OCI-LY7 (cell line): ENCODE measurements around the gene TMEM97. TPM values are rescaled to one million over a fixed set of nuclear protein-coding genes. Genes with fewer than 3 reads are reported as not detected.

Source experiments
- BruUV-seq: library from RNA; stranded (reverse); fragments of 400-500 nt; replicated peaks from 2 replicates; lab custom pipeline; 2021; lab: Mats Ljungman, UMichigan
- CTCF ChIA-PET: fragments of 300-600 bp; sonication (Branson Sonifier 250); formaldehyde crosslinking; loops from one replicate; lab custom pipeline; 2022; ENCODE audit warnings: antibody characterized with exemption; ENCODE audit not compliant: unreplicated experiment; lab: Charles Lee
- POLR2A ChIA-PET: fragments of 300-600 bp; sonication (Branson Sonifier 250); formaldehyde crosslinking; loops from one replicate; lab custom pipeline; 2022; ENCODE audit warnings: antibody characterized with exemption; lab: Charles Lee
- DNase-seq: peaks from one replicate; pipeline ENCODE4 v3.0.0-alpha.2; 2015; ENCODE audit warnings: low spot score
- H2AFZ ChIP-seq: fragments of 200-600 bp; sonication (generic), shearing (Covaris generic); 2 replicates; pipeline ENCODE4 v1.6.1; 2014; ENCODE audit warnings: mild to moderate bottlenecking, antibody characterized with exemption, low read length, moderate library complexity
- H3K27ac ChIP-seq: fragments of 200-600 bp; sonication (generic); 2 replicates; pipeline ENCODE4 v1.5.1; 2014; ENCODE audit warnings: mixed run types, low read depth, mild to moderate bottlenecking, moderate library complexity, low read length, inconsistent platforms; ENCODE audit not compliant: poor library complexity, severe bottlenecking
- H3K36me3 ChIP-seq: fragments of 200-600 bp; sonication (generic); 2 replicates; pipeline ENCODE4 v1.6.1; 2014; ENCODE audit warnings: mild to moderate bottlenecking, antibody characterized with exemption, low read length, moderate library complexity, mixed read lengths; ENCODE audit not compliant: insufficient read depth
- H3K4me1 ChIP-seq: fragments of 200-600 bp; sonication (generic); 2 replicates; pipeline ENCODE4 v1.5.1; 2014; ENCODE audit warnings: mild to moderate bottlenecking, low read length; ENCODE audit not compliant: insufficient read depth, poor library complexity, severe bottlenecking
- H3K4me2 ChIP-seq: fragments of 200-600 bp; sonication (generic); 2 replicates; pipeline ENCODE4 v1.6.1; 2014; ENCODE audit warnings: mild to moderate bottlenecking, low read length
- H3K4me3 ChIP-seq: fragments of 200-600 bp; sonication (generic); 2 replicates; pipeline ENCODE4 v1.5.1; 2014; ENCODE audit warnings: mild to moderate bottlenecking, low read depth, low read length; ENCODE audit not compliant: poor library complexity, severe bottlenecking
- H3K79me2 ChIP-seq: fragments of 200-600 bp; sonication (generic); 2 replicates; pipeline ENCODE4 v1.6.1; 2016; ENCODE audit warnings: low read depth, mild to moderate bottlenecking, low read length, moderate library complexity, mixed read lengths; ENCODE audit not compliant: insufficient read depth
- H3K9me2 ChIP-seq: fragments of 200-600 bp; sonication (generic); 2 replicates; pipeline ENCODE4 v1.6.1; 2016; ENCODE audit warnings: mild to moderate bottlenecking, low read length, mixed read lengths; ENCODE audit not compliant: insufficient read depth
- H3K9me3 ChIP-seq: fragments of 200-600 bp; sonication (generic); 2 replicates; pipeline ENCODE4 v1.6.1; 2014; ENCODE audit warnings: mild to moderate bottlenecking, mixed run types, low read length, mixed read lengths
- H4K20me1 ChIP-seq: fragments of 200-600 bp; sonication (generic); 2 replicates; pipeline ENCODE4 v1.6.1; 2014; ENCODE audit warnings: mild to moderate bottlenecking, antibody characterized with exemption, low read length, moderate library complexity, mixed read lengths; ENCODE audit not compliant: insufficient read depth
- CTCF ChIP-seq: fragments of 200-600 bp; sonication (generic); conservative IDR thresholded peaks from 2 replicates; pipeline ENCODE4 v1.5.1; 2014; ENCODE audit warnings: mild to moderate bottlenecking, antibody characterized with exemption, low read length, moderate library complexity, mixed read lengths
- EZH2phosphoT487 ChIP-seq: fragments of 200-600 bp; sonication (generic); IDR thresholded peaks from 2 replicates; pipeline ENCODE4 v1.6.1; 2018; ENCODE audit warnings: low read depth, borderline replicate concordance, mild to moderate bottlenecking, mixed run types, antibody characterized with exemption, low read length, moderate library complexity, mixed read lengths
- intact Hi-C: fragments of 100-400 bp; cut with micrococcal nuclease; formaldehyde crosslinking; loops from one replicate; pipeline ENCODE4 v1.10.0; 2022; ENCODE audit not compliant: unreplicated experiment
- total RNA-seq, 2 experiments: library from RNA; depleted of rRNA in 1 of 2; stranded (reverse); fragments of >200 nt in 1 of 2; shearing (Covaris generic) in 1 of 2; gene quantifications; 2 replicates each; pipeline ENCODE4 v1.2.3, GENCODE V29; 2014 to 2022

The TMEM97 gene
- total RNA-seq, 2 experiments from 2014 or later: 65.7 to 69.6 TPM

- ChIA-PET CTCF (no interaction called here), POLR2A (no interaction called here)
- H3K9me3 ChIP-seq: no peaks in the 10 kb centered on the region
- H3K36me3 ChIP-seq: peaks cover 58% of the 10 kb centered on the region
- intact Hi-C loops: no loop called here
- peaks cover 38% of the 10 kb centered on the region for H3K4me1 ChIP-seq
- no peaks in the 10 kb centered on the region for H3K79me2 ChIP-seq
- H3K4me2 ChIP-seq: no peak overlapping the region
- DNase-seq: no peak
- no peak overlapping the region for H2AFZ ChIP-seq
- no peak overlapping the region for H3K4me3 ChIP-seq
- H3K9me2 ChIP-seq: no peaks in the 10 kb centered on the region
- H3K27ac ChIP-seq: peak overlapping the region; percentile 92
- no peaks in the 10 kb centered on the region for H4K20me1 ChIP-seq
- no TSS peak for BruUV-seq
- no peak for TF ChIP-seq CTCF
- TF ChIP-seq EZH2phosphoT487: no peak
Measured at GRCh38 chr17:28342313-28342712, 23.3 kb downstream of the TMEM97 start.

GRCh38 chr17:28343491-28343932 is 24.5 kb downstream of the TMEM97 start:
- no peaks in the 10 kb centered on the region for H4K20me1 ChIP-seq
- peak overlapping the region; percentile 92 for H3K27ac ChIP-seq
- POLR2A ChIA-PET: interaction anchor here (1.2 to 1.3 kb wide), 2 partner anchors 12 to 14 kb away, joined by 4 to 5 read pairs; partner anchors contain the start of gene POLDIP2
- peak overlapping the region; percentile 19 for H3K4me3 ChIP-seq
- CTCF ChIA-PET: no interaction called here
- intact Hi-C loops: no loop called here
- peak; percentile 91 for DNase-seq
- peaks cover 32% of the 10 kb centered on the region for H3K4me1 ChIP-seq
- TF ChIP-seq EZH2phosphoT487: no peak
- TF ChIP-seq CTCF: no peak
- H3K4me2 ChIP-seq: peak overlapping the region; percentile 54
- no peaks in the 10 kb centered on the region for H3K9me3 ChIP-seq
- no TSS peak for BruUV-seq
- H2AFZ ChIP-seq: no peak overlapping the region
- H3K36me3 ChIP-seq: peaks cover 70% of the 10 kb centered on the region
- no peaks in the 10 kb centered on the region for H3K79me2 ChIP-seq
- no peaks in the 10 kb centered on the region for H3K9me2 ChIP-seq

GRCh38 chr17:28344011-28344410 is 25.0 kb downstream of the TMEM97 start:
- Histone ChIP-seq H4K20me1 (no peaks in the 10 kb centered on the region), H3K36me3 (peaks cover 75% of the 10 kb centered on the region), H3K9me3 (no peaks in the 10 kb centered on the region), H3K4me3 (peak overlapping the region; percentile 19), H3K79me2 (no peaks in the 10 kb centered on the region), H3K27ac (peak overlapping the region; percentile 92), H3K4me2 (peak overlapping the region; percentile 54), H2AFZ (no peak overlapping the region), H3K9me2 (no peaks in the 10 kb centered on the region), H3K4me1 (peaks cover 32% of the 10 kb centered on the region)
- no TSS peak for BruUV-seq
- TF ChIP-seq CTCF (no peak), EZH2phosphoT487 (no peak)
- no peak for DNase-seq
- intact Hi-C loops: no loop called here
- ChIA-PET CTCF (no interaction called here), POLR2A (interaction anchor here (1.2 to 1.3 kb wide), 2 partner anchors 12 to 14 kb away, joined by 4 to 5 read pairs; partner anchors contain the start of gene POLDIP2)
